Ammon's horn (tissue), 1 donor: ENCODE results near the gene GDAP1L1.

Source experiments
- DNase-seq: peaks from one replicate; pipeline ENCODE4 v3.0.0-alpha.2; 2016; ENCODE audit warnings: low spot score

Gene GDAP1L1

DNA sequence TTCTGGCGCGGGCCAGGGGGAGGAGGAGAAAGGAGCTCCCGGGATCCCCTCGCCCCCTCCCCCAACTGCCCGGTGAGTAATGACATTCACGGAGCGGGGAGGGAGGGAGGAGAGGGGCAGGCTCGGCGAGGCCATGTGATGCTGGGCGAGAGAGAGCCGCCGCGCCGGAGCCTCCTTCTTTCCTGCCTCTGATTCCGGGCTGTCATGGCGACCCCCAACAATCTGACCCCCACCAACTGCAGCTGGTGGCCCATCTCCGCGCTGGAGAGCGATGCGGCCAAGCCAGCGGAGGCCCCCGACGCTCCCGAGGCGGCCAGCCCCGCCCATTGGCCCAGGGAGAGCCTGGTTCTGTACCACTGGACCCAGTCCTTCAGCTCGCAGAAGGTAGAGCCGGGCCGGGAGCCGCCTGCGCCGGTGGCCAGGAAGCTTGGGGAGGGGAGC, at the start of gene GDAP1L1:
Gene GDAP1L1, plus strand, starts transcription at position 178 of the 441 bp plus-strand sequence. Its CDS starts 27 bp downstream, at position 205.
- peak; percentile 64 for DNase-seq

DNA sequence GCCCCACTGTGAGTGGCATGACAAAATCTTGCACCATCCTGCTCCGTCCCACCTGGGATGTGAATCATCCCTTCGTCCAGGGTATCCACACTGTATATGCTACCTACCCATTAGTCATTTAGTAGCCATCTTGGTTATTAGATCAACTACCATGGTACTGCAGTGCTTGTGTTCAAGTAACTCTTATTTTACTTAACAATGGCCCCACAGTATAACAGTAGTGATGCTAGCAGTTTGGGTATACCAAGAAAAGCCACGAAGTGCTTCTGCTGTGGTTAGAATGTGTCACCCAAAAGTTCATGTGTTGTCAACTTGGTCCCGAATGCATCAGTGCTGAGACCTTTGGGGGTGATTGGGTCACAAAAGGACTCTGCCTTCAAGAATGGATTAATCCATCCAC, 48.2 kb upstream of the GDAP1L1 start:
- no peak for DNase-seq

DNA sequence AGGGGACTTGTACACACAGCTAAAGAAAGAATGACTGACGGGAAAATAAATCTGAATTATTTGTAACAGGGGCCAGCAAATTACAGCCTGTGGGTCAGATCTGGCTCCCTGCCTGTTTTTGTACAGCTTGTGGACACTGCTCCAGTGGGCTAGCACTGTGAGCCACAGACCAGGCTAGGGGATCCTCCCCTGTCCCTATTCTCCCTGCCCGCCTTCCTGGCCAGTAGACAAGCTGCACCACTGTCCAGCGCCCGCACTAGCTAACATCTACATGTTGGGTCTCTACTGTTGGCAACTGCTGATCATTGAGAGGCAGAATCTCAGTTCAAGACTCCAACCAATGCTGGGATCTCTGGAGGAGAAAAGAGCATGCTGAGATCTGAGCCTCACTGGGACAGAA, 47.2 kb upstream of the GDAP1L1 start:
- DNase-seq, result no peak

DNA sequence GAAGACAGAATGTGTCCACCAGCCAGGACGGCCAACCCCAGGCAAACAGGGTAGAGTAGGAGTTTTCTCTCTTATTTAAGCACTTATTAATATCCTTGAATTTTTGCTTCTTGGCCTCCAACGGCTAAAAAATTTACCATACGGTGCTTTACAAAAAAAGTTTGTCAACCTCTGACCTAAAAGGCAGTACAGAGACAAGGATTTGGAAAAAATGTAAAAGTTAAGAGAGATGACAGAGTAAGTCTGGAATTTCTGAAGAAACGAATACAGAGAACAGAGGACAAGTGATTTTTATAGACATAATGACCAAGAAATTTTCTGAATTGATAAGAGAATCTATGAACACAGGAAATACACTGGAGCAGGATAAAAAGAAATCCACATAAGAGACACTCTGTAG, 46.7 kb upstream of the GDAP1L1 start:
- no peak for DNase-seq

DNA sequence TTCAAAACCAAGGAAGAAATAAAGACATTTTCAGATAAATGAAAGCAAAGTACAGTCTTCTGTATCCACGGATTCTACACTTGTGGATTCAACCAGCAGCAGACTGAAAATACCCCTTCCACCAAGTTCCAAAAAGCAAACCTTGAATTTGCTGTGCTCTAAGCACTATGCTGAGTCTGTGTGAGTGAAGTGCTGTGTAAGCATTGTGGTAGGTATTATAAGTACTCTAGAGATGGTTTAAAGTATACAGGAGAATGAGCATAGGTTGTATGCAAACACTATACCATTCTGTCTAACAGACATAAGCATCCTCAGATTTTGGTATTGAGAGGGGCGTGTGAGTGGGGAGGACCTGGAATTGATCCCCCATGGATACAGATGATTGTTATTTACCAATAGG, 46.1 kb upstream of the GDAP1L1 start:
- DNase-seq, result no peak

DNA sequence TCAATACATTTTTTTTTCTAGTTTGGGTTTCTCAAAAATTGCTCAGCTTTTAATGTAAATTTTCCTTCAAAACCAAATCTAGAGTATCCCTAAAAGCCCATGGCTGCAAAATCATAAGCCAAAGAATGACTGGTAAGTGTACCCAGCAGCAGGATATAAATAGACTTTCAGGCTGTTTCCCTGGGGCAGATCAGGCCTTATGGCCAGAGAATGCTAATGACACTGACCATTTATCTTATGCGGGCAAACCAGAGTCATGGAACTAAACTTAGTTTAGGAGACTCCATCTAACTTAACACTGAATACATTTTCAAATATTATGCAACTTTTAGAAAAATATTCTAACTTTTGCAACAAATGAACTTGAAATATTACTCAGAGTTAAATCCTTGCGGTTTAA, 43.9 kb upstream of the GDAP1L1 start:
- no peak for DNase-seq

DNA sequence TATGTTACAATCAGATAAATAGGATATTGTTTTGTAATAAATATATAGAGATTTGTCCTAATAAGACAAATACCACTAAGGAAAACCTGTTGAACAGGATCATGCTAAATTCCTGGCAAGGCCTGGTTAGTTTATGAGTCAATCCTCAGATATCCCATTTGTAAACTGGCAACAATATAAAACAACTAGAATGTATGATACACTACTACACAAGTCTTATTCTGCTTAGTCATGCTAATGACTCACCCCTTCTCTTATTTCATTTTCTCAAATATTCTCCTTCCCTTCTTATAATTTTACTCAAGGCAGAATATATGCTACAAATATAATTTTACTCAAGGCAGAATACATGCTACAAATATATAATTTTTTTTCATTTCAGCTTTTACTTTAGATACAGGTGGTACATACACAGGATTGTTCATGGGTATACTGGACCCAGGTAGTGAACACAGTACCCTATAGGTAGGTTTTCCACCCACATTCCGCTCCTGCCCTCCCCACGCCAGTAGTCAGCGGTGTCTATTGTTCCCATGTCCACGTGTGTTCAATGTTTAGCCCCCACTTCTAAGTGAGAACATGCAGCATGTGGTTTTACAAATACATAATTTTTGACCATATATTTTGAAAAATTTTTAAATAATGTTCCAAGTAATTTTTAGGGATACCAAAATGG, 42.8 kb upstream of the GDAP1L1 start:
- DNase-seq, result no peak

DNA sequence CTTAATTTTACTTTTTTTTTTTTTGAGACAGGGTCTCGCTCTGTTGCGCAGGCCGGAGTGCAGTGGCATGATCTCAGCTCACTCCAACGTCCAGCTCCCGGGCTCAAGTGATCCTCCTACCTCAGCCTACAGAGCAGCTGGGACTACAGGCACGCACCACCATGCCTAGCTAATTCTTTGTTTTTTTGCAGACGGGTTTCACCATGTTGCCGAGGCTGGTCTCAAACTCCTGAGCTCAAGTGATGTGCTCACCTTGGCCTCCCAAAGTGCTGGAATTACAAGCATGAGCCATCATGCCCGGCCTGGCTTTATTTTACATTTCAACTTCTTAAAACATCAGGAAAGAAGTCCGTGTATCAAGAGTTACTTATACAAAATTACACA, 42.3 kb upstream of the GDAP1L1 start:
- DNase-seq, result no peak

DNA sequence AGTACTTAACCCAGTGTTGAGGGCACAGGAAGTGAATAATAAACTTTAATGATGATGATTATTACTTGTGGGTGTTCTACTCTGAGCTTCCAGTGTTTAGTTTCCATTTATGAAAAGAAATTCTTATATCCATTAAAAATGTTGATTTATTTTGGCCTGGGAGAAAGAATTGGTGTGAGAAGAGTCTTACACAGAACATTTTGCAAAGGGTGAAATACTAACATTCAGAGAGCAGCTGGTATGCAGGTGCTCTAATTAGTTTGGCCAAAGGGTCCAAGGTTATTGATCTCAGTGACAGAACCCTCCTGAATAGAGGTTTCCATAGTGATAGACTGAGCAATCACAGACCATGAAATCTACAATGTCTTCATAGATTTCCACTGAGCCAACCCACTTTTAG, 41.0 kb upstream of the GDAP1L1 start:
- DNase-seq, result no peak

DNA sequence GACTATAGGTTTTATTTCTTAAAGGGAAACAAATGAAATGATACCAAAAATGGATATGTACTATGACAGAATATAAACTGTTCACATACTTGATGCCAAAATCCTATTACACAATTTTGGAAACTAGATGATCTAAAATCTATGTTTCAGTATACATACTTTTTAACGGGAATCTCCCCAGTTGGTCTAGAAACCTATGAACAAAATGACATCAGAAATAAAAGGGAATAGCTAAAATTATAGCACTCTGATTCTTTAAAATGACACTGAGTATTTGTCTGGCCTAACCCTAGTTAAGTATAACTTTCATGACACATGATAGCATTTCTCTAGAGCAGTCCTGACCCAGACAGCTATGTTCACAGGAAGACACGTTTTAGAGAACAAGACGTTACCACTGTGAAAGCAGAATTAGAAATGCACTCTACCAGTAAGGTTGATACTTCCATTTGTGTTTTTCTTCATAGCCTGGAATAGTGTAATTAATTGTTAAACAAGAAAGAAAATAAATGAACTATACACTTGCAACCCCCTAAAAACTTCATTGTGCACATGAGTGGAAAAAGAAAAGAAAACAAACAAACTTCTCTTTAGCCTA, 39.9 kb upstream of the GDAP1L1 start:
- no peak for DNase-seq

DNA sequence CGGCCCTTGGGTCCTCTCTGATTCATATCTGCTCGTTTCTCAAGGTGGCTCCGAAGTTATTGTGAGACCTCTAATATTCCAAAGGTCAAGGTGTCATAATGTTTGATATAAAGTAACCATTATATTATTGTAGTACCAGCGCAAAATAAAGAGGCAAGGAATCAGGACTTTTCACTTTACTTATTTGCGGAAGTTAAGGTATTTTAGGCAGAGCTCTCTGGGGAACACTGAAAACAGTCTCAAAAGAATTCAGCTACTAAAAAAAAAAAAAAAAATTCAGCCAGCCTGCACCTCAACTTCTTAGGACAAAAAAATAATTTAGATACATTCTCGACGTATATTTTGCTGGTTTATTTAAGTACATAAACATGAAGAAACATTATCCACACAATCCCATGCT, 38.9 kb upstream of the GDAP1L1 start:
- no peak for DNase-seq

DNA sequence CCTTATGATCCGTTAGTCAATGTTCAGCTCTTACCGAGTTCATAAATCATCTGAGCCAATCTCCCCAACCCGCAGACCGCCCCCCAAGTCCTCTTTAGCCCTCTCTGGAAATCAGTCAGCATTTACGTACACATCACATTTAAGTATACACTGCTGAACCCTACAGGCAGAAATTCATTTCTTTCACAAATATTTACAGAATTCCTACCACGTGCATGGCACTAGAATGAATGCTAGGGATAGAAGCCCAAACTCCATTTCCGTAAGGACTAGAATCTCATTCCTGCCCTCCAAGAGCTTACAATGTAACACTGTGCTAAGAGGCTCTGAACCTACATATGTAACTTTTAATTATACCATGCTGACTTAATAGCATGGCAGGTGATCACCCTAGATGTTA, 38.3 kb upstream of the GDAP1L1 start:
- DNase-seq, result no peak

DNA sequence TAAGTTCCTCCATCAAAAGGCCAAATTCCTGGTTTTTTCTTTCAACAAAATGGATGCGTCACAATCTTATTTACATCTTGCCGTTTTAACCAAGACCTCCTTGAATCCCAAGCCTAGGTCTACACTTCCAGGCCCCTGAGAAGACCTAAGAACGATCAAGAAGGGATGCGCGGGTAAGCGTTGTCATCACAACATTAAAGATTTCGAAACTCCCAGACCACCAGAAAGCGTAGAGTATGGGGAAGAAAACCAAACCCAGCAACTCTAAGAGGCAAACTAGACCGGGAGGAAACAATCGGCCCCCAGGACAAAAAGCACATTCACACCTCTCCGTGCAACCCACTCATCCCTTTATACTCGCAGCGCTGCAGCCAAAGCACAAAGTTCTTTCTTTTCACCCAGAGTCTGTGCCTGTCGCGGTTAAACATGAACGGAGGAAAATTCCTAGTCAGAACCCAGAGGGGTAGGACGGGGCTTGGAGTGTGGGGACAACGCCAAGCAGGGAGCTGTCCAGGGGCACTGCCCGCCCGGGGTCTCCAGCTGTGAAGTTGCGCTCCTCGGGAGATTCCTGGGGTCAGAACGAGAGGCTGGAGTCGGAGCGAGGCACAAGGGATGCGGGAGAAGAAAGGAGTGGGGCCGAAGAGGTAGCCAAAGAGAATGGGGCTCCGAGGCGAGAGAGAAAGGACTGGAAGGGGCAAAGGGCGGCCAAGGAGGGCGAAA, 37.3 kb upstream of the GDAP1L1 start:
- DNase-seq, result no peak

DNA sequence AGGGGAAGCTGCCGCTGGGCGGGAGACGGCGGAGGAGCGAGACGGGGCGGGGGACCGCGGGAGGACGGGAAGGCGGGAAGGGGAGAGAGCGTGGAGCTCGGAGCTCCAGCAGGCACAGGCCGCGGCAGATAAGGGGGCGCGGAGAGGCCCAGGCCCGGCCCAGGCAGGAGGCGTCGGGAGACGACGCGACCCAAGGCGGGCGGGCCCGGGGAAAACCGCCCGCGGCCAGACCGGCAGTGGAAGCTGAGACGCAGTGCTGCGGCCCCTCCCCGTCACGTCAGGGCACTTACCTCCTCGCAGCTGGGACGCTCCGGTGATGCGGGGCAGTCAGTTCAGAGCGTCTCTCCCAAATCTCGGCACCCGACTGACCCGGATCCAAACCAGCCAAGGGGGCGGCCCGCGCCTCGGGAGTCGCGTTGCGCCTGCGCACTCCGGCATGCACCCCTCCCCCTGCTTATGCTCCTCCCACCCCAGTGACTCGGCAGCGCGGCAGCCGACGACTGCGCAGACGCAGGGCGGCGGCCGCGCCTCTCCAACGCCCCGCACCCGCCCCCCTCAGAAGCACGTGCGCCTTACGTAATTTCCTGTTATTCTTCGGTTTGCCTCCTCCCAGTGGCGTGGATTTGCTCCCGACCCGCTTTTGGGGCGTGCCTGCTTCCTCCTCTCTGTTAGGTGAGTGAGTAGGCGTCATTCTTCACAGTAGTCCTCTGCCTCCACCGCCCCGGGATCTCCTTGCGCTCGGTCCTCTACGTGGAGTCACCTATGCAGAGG, 36.5 kb upstream of the GDAP1L1 start, which contains the start of gene OSER1:
Gene OSER1, minus strand, starts transcription at position 366 of the 771 bp plus-strand sequence. CDS start 3,814 bp downstream, outside the sequence.
- peak; percentile 96 for DNase-seq

DNA sequence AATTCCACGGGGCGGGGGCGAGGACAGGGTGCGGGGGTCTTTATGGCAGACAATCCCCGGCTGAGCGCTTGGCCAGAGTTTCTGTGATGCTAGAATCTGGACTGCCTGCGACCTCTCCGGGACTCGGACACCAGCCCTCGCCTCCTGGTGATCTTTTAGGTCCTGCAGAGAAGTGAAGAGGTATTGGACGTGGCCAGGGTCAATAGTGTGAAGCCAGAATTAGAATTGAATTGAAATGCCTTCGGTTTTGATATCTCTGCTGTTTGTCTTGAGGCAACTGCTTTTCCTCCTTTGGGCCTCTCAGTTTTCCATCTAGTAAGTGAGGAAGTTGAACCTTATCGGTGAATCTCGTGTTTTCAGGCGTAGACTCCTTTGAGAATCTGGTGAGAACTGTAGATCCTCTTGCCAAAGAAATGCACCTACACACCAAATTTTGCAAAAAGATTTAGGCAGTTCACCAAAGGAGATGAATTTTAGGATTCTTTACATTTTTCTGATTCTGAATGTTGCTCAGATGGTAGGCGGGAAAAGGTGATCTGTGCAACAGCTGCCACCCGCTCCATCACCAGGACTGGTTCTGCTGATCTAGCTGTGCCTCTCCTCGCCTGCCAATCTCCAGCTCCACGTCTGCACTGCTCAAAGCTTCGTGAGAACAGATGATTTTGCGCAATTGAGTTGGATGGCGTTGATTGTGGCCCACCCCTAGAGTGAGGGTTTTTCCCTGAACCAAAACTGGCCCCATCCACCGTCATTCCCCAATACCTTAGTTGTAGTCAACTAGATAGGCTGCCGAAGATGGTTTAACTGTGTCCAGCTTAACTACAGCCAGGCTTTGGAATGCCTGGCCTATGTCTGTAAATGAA, 35.7 kb upstream of the GDAP1L1 start:
- DNase-seq, result peak; percentile 69

DNA sequence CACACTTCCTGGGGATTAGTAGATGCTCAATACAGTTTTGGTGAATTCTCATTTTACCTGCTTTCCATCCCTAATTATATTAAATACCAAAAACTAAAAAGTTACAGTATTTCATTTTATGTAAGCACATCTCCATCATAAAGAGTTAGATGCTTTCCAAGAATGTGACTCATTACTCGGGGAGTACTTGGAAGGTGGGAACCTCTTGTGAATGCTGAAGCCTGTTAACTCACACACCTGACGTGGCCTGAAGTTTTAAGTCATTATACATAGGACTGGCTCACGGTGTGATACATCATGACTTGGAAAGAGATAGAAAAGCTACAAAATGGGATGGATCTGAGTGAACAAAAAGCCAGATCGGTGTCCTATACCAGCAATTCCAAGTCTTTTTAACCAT, 34.3 kb upstream of the GDAP1L1 start:
- no peak for DNase-seq

DNA sequence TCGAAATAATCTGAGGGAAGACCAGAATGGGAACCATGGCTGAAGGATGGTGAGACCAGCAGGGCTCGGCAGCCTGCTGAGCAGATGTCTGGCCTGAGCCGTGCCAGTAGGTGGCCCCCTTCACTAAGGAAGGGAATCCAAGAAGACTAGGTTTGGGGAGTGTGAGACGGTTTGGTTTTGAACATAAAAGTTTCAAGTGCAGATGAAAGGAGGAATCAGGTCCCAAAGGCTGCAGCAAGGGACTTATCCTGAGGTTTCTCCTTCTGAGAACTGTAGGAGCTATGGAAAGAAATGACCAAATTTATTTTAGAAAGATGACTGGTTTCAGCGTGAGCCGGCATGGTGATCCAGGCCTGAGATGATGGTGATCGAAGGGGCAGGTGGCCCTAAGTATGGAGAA, 32.0 kb upstream of the GDAP1L1 start:
- DNase-seq, result peak; percentile 80

DNA sequence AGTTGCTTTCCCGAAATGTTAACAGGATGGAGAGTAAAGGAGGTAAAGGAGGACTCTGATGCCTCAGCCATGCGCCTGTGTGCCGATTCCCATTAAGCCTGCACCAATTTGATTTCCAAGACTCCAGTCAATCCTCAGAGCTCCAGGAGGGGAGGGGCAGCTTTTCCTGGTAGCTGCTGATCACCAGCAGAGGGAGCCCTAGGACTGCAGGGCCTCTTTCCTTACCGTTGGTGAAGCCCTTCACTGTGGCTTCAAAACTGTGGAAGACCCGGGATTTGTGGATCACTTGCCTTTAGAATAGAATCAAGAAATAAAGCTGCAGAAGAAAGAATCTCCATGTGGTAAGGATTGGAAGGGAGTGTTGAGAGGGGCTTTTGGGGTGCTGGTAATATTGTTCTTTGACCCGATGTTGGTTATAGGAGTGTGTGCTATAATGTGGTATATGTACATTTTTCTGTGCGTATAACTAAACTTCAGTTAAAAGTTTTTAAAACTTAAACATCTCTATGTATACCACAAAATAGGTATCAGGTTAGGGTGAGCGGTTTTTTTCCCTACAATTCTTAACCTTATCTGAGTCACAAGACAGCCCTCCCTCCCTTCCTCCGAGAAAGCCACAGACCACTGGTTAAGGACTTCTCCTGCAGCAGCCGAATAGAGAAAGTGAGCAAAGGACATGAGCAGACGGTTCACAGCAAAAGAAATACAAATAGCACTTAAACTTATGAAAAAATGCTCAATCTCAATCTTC, 29.6 kb upstream of the GDAP1L1 start:
- DNase-seq, result peak; percentile 79

DNA sequence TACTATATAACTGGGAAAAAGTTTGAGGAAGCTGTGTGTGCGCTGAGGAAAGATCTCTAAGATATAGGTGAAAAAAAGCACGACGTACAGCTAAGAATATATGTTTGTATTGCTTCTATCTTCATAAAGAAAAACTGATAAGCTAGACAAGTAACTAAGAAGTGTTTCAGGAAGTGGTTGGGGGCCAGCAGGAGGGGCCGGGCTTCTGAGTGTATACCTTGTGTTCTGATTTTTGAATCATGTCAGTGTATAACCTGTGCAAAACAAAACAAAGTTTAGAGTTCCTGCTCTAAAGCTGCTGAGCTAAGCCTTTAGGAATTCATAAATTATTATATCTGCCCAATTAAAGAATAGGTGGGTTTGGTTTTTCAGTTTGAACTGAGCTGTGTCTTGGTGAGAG, 28.7 kb upstream of the GDAP1L1 start:
- DNase-seq, result no peak

DNA sequence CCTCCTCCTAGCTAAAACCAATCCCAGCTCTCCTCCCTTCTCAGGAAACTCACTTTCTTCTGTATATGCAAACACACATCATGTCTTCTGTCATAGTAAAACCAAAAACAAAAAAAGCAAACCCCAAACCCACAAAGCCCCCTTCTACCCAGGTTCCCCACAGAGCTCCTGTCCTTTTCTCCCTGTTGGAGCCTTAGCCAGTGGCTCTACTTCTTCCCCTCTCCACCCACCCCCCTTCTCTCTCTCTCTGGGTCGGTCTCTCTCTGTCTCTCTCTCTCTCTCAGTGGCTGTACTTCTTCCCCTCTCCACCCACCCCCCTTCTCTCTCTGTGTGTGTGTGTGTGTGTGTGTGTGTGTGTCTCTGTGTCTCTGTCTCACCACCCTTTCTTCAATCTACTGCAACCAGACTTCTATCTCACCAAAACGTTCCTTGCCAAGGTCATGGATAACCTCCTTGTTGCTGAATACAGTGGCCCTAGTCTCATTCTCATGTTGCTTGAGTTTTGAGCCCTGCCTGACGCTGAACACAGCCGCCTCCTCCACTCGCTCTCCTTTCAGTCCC, 27.9 kb upstream of the GDAP1L1 start:
- DNase-seq, result no peak
